ENCODE measurements around the gene TSPAN7. TPM values are rescaled to one million over a fixed set of nuclear protein-coding genes. Genes with fewer than 3 reads are reported as not detected.

Gene TSPAN7
- total RNA-seq, 4 donors from 2014 or later, result 10.7 to 25.7 (median 16.0) TPM

GRCh38 chrX:38570396-38570795 is 9.1 kb downstream of the TSPAN7 start:
- H3K4me3 ChIP-seq, result no peak overlapping the region
- no peaks in the 10 kb centered on the region for H3K9me3 ChIP-seq
- DNase-seq (ENCODE audit: low spot score in 2 of 2), result no peak
- WGBS, result 79% methylated on average over 1 of the region's 1 CpG
- no peak overlapping the region for H3K27ac ChIP-seq
- no peaks in the 10 kb centered on the region for H3K27me3 ChIP-seq
- TF ChIP-seq POLR2A (IDR thresholded peaks at IDR 0.05) (no peak), EP300 (IDR thresholded peaks at IDR 0.05) (no peak), CTCF (IDR thresholded peaks at IDR 0.05) (no peak)
- no peaks in the 10 kb centered on the region for H3K4me1 ChIP-seq
- H3K36me3 ChIP-seq, result no peaks in the 10 kb centered on the region

- TF ChIP-seq POLR2AphosphoS5 (IDR thresholded peaks at IDR 0.05) (no peak), EP300 (IDR thresholded peaks at IDR 0.05) (no peak), POLR2A (IDR thresholded peaks at IDR 0.05) (no peak), CTCF (IDR thresholded peaks at IDR 0.05) (no peak)
- Histone ChIP-seq H3K4me3 (no peak overlapping the region), H3K27me3 (no peaks in the 10 kb centered on the region), H3K9me3 (no peaks in the 10 kb centered on the region), H3K4me1 (no peaks in the 10 kb centered on the region), H3K27ac (no peak overlapping the region), H3K36me3 (no peaks in the 10 kb centered on the region)
- no peak for DNase-seq (ENCODE audit: low spot score in 2 of 2)
Observed at GRCh38 chrX:38571058-38571457, 9.7 kb downstream of the TSPAN7 start.

GRCh38 chrX:38574858-38575257 is 13.5 kb downstream of the TSPAN7 start:
- Histone ChIP-seq H3K27me3 (no peaks in the 10 kb centered on the region), H3K27ac (no peak overlapping the region), H3K36me3 (no peaks in the 10 kb centered on the region), H3K9me3 (no peaks in the 10 kb centered on the region), H3K4me3 (no peak overlapping the region), H3K4me1 (no peaks in the 10 kb centered on the region)
- no peak for DNase-seq (ENCODE audit: low spot score in 2 of 2)
- 93% methylated on average over 2 of the region's 2 CpGs for WGBS
- TF ChIP-seq POLR2A (IDR thresholded peaks at IDR 0.05) (no peak), CTCF (IDR thresholded peaks at IDR 0.05) (no peak), POLR2AphosphoS5 (IDR thresholded peaks at IDR 0.05) (no peak), EP300 (IDR thresholded peaks at IDR 0.05) (no peak)

- no peaks in the 10 kb centered on the region for H3K36me3 ChIP-seq
- WGBS, result 64% methylated on average over 2 of the region's 2 CpGs
Observed at GRCh38 chrX:38575888-38576287, 14.5 kb downstream of the TSPAN7 start.

GRCh38 chrX:38577738-38578137 is 16.4 kb downstream of the TSPAN7 start:
- no peaks in the 10 kb centered on the region for H3K27me3 ChIP-seq
- H3K36me3 ChIP-seq, result no peaks in the 10 kb centered on the region
- H3K4me3 ChIP-seq, result no peak overlapping the region
- TF ChIP-seq CTCF (IDR thresholded peaks at IDR 0.05) (no peak), POLR2A (IDR thresholded peaks at IDR 0.05) (no peak)
- no peak overlapping the region for H3K27ac ChIP-seq
- H3K9me3 ChIP-seq, result no peaks in the 10 kb centered on the region
- 70% methylated on average over 3 of the region's 3 CpGs for WGBS
- no peaks in the 10 kb centered on the region for H3K4me1 ChIP-seq
- no peak for DNase-seq (ENCODE audit: low spot score in 2 of 2)

More at GRCh38 chrX:38575888-38576287, 14.5 kb downstream of the TSPAN7 start:
- H3K4me3 ChIP-seq, result no peak overlapping the region
- no peaks in the 10 kb centered on the region for H3K9me3 ChIP-seq
- no peak for TF ChIP-seq CTCF (IDR thresholded peaks at IDR 0.05)
- TF ChIP-seq POLR2AphosphoS5 (IDR thresholded peaks at IDR 0.05), result no peak
- TF ChIP-seq EP300 (IDR thresholded peaks at IDR 0.05), result no peak
- no peak for TF ChIP-seq POLR2A (IDR thresholded peaks at IDR 0.05)
- DNase-seq (ENCODE audit: low spot score in 2 of 2), result no peak
- H3K4me1 ChIP-seq, result no peaks in the 10 kb centered on the region
- H3K27ac ChIP-seq, result no peak overlapping the region
- H3K27me3 ChIP-seq, result no peaks in the 10 kb centered on the region

Measured in suprapubic skin (tissue), 4 donors.